ENCODE measurements around the gene FGR.

FGR gene

DNA sequence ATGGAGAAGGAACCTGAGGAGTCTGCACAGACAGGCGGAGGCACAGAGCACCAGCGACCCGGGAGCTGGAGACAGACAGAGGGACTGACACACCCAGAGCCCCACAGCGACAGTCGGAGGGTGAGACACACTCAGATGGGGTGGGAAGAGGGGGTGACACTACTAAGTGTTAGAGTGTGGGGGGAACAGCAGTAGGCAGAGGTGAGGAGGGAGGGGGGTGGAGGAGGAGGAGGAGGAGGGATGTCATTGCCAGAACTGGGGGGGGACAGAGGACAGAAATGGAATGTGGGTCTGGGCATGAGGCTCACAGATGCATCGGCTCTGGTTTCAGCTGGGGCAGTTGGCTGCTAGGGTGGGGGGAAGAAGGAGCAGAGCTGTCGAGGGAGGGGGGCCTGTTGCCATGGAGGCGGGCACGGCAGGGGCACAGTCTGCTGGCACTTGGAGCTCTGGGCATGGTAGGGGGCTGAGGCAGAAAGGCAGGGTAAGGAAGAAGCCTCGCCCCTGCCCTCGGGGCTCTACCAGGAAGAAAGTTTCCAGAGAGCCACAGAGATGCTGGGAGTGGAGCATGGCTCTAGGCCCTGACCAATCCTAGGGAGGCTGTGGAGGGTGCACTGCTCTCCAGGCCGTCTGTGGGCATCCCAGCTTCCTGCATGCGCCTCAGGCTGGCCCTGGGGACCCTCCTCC is 68.4 kb downstream of the FGR start:
- no peak for DNase-seq (ENCODE audit: low spot score)

DNA sequence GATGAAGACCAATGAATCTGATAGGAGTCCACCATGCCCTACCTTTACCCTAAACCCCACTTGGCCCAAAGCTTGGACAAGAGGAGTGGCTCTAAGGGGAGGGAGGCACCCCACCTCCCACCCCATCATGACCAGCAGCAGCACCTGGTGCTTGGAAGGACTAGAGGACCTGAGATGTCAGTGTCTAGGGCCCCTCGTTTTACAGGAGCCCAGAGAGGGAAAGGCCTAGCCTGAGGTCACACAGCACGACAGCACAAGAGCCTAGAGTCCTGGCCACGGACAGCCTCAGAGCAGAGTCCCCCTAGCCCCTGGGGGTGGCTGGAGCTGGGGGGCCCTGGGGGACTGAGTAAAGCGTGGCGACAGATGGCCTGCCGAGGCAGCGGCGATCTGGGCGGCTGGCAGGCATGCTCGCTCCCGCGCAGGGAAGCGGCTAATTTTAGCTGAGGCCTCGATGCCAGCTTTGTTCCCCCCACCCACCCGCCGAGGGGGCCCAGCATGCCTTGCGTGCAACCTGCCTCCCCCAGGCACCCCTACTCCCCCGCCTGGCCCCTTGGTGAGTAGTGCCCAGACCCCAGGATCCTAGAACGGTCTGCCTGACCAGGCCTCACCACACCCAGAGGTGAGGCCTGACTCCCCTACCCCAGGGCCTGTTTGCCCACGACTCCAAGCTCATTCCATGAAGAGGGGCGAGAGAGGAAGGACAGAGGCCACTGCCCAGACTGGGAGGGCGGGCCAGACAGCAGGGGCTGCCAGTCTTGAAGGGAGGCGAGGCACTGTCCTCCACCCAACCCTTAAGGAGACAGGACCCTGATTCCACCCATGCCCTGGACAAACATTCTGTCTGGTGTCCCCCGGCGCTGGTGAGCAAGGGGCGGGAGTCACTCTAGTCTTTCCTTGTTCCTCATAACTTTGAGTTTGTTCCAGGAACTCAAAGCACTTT is 70.0 kb downstream of the FGR start:
- DNase-seq (ENCODE audit: low spot score): no peak

DNA sequence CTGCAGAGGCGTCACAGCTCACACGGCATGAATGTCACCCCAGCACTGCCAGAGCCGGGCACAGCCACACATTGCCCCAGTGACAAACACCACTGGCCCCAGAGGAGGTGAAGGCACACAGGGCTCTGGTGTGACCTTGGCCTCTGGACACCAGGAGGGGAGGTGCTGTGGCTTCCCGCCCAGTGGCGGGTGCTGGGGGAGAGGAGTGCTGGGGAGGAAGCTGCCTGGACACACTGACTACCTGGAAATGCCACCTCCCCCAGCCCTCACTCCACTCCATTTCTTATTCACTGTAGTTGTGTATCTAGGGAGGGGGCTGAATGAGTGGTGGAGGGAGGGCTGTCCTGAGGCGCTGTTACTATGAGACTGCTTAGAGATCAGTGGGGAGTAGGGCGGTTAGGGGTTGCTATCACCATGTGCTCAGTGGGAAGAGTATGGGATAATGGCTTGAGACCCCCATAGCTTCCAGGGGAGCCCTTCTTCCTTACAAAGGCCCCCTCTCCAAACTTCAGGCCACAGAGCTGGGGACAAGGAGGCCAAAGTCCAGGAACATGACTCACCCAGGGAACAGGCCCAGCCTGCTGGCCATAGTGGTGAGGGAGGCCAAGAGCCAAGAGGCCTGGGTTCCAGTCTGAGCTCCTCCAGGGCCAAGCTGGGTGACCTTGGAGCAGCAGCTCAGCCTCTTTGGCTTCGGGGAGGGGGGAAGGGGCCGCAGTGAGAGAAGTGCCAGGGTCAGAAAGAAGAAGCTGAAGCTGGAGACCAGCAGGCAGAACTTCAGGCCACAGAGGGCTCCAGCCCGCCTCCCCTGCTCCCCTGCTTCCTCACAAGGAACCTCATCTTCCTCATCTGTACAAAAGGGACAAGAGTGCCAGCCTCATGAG is 71.2 kb downstream of the FGR start:
- DNase-seq (ENCODE audit: low spot score): no peak

DNA sequence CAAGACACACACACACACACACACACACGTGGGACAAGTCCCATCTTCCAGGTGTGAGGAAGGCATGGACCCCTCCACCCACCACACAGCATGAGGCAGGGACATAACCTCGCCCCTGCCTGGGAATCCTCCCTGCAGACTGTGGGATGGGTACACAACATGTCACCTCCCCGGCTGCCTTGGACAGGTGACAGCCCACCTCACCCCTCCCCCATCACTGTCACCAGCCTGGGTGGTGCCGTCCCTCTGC is 71.7 kb downstream of the FGR start:
- DNase-seq (ENCODE audit: low spot score): no peak

DNA sequence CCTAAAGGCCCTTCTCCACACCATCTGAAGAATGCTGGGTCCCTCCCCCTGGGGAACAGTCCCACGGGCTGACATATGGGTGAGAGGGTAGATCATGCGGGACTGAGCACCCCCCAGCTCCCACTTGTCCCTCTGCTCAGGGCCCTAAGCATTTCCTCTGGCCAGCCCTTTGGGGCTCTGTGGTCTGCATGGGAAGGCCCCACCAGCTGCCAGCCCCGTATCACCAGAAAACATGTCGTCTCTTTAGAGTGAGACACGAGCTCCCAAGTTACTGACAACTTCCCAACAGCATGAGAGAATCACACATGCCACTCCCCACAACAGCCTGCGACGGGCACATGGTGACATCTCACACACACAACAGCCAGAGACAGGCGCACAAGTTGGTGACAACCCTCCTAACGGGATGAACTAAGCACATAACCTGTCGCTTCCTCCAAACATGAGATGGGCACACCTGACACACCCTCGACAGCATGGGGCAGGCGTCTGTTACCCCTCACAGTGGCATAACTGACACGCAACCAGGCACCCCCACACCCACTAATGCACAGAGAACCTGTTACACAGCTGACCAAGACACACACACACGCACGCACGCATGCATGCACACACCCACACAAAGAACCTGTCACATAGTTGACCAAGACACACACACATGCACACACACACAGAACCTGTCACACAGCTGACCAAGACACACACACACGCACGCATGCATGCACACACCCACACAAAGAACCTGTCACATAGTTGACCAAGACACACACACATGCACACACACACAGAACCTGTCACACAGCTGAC is 72.2 kb downstream of the FGR start:
- DNase-seq (ENCODE audit: low spot score): no peak

Data from germinal center (tissue), 1 donor.